Hepatocyte (in vitro differentiated cells): ENCODE results near the gene AUH.

ENCODE experiments used
- EZH2 ChIP-seq: fragments of 200-600 bp; sonication (generic); IDR thresholded peaks from 2 replicates; pipeline ENCODE4 v1.6.1; 2016; ENCODE audit warnings: antibody characterized with exemption, mild to moderate bottlenecking, borderline replicate concordance
- EZH2phosphoT487 ChIP-seq: fragments of 200-600 bp; sonication (generic); IDR thresholded peaks from one replicate; pipeline ENCODE4 v1.6.1; 2018; ENCODE audit warnings: antibody characterized with exemption, mild to moderate bottlenecking, low read depth, moderate library complexity; ENCODE audit not compliant: unreplicated experiment, severe bottlenecking
- TF ChIP-seq, protein P1 (sequence below): fragments of 200-600 bp; sonication (generic); IDR thresholded peaks from 2 replicates; pipeline ENCODE4 v1.5.1; 2016; ENCODE audit warnings: antibody characterized with exemption, mild to moderate bottlenecking; ENCODE audit not compliant: poor library complexity

DNA sequence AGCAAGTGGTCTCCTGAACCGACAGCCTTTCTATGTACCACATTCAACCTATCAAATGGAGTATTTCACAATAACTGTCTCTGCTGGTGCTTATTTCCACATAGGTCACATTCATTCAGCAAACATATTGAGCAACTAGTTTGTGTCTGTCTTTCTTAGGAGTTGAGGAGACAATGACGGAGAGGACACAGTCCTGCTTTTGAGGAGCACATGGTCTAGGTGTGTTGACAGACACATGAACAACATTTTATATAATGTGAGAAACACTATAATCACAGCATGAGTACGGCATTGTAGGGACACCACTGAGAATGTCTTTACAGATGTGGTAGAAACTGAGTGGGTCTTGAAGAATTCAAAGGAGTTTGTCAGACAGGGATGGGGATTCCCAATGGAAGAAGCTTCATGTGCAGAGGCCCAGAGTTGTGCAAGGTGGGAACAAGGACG lies 33.4 kb upstream of the AUH start:
- TF ChIP-seq, protein P1, sequence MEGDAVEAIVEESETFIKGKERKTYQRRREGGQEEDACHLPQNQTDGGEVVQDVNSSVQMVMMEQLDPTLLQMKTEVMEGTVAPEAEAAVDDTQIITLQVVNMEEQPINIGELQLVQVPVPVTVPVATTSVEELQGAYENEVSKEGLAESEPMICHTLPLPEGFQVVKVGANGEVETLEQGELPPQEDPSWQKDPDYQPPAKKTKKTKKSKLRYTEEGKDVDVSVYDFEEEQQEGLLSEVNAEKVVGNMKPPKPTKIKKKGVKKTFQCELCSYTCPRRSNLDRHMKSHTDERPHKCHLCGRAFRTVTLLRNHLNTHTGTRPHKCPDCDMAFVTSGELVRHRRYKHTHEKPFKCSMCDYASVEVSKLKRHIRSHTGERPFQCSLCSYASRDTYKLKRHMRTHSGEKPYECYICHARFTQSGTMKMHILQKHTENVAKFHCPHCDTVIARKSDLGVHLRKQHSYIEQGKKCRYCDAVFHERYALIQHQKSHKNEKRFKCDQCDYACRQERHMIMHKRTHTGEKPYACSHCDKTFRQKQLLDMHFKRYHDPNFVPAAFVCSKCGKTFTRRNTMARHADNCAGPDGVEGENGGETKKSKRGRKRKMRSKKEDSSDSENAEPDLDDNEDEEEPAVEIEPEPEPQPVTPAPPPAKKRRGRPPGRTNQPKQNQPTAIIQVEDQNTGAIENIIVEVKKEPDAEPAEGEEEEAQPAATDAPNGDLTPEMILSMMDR: no peak
- no peak for TF ChIP-seq EZH2
- no peak for TF ChIP-seq EZH2phosphoT487
